GF-D8 (cell line): ENCODE measurements around the gene KIAA2012.

Source experiments
- DNase-seq: peaks from one replicate; lab custom pipeline; 2025; lab: John Stamatoyannopoulos, UW

Gene KIAA2012

DNA sequence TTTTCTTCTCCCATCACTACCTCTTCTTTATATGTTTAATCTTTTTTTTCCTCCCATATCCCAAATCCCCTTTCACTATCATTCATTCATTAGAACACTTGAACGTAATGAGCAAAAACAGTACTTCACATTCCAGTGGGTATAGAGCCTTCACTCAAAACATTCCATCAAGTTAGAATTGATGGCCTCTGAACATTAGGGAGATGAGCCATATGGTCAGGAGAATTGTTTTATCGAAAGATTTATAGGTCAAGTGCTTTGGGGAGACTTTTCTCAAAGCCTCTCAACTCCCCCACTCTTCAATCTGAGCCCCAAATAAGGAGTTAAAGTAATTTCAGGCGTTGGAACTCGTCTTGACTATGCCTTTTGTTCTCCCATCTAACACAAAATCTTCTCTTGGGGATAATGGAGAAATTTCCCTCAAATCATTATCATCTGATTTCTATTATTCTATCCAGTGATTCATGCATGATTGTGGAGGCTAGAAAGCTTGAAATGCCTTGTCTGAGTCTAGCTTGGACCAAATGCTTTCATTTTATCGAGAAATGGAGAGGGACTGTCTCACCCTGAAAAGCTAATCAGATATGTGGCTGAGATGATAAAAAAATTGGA, 79.2 kb downstream of the KIAA2012 start:
- DNase-seq, result no peak

DNA sequence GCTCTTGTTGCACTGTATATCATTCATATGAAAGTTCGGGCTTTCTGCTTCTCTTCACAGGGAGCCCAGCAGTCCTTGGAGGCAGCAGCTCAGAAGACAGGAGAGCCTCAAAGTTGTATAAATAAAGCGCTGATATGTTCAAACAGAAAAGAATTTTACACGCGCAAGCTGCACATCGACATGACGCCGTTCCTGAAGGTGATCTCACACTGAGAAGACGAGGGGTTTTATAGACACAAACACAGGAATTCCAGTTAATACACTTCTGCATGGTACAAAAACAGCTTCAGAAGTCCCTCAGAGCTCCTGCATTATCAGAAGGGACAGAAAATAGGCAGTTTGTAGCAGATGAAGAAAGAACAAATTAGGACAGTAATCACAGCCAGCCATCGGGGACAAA, 81.6 kb downstream of the KIAA2012 start:
- DNase-seq, result no peak

DNA sequence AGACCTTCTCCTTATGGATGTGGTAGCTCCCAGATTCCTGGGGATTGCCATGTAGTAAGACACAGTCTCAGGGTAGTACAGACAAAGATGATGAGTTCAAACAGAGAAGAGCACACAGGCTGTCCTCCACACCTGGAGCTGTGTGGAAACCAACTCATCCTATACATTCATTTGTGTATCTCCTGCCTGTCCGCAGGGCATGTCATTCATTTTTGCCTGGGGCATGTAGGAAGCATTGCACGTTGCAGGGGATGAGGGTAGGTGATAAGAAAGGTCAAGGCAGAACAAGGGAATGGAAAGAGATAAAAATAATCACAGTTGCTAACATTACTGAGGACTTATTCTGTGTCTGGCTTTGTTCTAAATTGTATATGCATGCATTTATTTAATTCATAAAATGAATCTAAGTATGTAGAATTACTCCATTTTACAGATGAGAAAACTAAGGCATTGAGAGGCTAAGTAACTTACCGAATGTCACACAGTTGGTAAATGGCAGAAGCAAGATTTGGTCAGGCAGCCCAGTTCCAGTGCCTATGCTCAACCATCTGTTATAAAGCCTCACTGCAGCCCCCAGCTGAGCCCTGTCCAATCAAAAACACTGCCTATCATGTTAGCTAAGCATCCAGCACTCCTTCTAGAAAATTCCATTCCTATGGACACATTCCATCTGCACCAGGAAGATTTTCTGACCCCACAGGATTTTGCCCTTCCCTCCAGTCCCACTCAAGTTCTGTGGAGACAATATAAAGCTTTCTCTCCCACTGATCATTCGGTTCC, 84.3 kb downstream of the KIAA2012 start:
- no peak for DNase-seq

DNA sequence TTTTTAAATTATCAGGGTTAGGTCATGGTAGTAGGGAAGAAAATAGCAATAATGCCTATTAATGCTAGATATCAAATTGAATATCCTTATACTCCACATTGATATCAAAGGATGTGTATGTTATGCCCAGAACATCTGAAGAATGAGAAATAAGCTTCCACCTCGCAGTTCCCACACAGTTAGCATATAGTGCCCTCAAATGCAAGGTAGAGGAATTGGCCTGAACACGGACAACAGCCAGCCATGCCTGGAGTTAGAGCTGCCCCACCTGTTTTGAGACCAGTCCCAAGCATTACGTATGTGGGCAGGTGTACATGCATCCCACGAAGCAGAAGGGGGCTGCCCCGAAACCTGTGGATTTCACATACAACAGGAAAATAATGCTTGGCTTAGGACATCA, 85.7 kb downstream of the KIAA2012 start:
- no peak for DNase-seq

DNA sequence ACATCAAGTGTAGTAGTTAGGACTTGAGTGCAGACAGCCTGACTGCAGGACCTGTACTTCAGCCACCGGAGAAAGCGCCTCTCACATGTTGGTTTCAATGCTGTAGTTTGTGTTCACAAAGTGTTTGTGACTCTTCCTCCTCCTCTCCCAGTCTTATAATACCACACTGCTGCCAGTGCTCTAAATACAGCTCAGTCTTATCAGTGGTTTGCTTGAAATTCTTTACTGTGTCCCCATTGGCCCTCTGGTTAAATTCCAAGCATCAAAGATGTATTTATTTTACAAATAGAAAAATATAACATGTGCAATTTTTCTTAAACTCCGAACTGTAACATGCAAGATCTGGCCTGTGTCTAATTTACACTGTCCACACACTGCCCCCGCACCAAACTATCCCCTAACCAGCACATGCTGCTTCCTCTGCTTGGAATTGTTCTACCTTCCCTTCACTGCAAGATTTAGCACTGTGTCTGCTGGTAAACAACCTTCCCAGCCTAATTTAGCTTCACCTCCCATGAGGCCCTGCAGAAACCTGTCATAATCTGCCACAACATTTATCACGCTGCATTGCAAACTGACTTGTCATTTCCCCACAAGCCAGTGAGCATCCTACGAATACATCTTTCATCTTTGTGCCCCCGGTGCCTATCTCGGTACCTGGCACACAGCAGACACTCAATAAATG, 88.2 kb downstream of the KIAA2012 start:
- DNase-seq, result no peak

DNA sequence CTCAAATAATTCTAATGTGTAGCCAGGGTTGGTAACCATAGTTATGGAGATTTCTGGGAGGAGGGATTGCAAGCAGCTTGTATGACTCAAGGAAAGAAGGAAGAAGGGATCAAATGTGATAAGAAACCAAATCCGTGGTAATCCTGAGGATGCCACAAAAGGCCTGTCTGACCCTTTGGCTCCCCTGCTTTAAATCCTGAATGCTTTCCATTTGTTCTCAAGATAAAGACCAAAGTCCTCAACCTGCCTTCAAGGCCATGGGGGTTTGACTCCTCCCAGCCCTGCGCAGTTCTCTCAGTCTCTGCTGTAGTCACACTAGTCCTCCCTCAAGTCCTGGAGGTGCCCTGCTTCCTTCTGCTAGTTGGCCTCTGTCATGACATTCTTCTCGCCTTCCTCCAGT, 91.4 kb downstream of the KIAA2012 start:
- no peak for DNase-seq

DNA sequence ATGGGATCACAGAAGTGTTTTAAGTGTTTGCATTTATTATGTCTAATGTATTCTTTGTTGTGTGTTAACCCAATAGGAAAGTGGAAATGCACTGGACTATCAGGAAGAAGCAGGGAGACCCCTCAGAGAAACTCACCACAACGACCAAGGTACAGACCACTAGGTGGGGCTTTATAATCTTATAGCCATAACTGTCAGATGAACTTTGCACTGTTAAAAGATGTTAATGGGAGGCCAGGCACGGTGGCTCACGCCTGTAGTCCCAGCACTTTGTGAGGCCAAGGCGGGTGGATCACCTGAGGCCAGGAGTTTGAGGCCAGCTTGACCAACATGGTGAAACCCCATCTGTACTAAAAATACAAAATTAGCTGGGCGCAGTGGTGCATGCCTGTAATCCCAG, 92.2 kb downstream of the KIAA2012 start:
- DNase-seq, result no peak

DNA sequence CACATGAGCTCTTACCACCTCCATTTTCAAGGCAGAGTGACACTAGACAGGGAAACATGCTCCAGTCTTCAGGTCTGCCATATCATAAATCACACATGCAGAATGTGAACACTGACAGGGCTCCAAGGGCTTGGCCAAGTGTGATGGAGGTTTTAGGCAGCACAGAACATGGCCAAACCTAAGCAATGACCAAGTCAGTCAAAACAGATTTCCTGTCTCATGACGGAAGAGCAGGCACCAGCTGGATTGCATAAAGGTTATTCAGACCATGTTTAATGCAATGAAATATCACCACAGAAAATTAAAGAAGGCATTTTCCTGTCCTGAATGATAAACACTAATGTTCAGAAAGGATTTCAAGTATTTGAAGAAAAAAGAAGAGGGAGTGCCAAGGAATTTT, 92.9 kb downstream of the KIAA2012 start:
- DNase-seq, result no peak

DNA sequence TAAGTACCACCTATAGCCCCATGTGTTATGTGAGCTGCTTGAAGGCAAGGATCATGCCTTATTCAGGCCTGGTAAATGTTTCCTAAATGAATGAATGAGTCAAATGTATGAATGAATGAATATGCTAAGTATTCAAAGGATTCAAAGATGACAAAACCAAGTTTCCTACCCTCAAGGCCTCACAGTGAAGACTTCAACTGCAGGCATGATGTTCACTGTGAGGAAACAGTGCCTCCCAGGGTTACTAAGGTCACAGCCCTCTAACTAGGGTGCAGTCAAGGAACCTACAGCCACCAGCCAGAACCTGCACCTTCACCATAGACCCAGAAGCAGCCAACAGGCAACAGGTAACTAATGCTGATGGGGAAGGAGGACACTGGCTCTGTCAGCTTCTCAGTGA, 96.1 kb downstream of the KIAA2012 start:
- DNase-seq, result no peak

DNA sequence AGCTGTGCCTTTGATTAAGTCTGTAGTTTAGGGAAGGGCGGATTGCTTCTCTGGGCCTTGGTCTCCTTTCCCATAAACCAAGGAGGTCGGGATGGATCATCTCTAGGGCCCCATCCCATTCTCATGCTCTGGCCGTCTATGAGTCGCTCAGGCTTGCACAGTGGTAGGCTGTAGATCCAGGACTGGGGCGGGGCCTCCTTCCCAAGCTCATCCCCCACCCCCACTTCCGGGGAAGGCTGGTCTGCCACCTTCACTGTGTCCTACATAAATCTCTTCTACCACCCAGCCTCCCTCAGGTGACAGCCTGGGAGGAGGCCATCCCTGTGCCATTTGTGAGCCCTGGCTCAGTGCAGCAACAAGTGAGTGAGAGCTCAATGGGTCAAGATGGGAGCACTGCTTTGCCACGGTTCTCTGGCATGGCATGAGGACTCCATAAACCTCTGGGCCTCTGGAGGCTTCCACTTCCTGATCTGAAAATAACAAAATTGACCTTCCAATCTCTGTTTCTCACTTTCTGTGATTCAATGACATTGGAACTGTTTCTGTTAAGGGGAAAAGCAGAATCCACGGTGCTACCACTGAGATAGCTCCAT, 96.9 kb downstream of the KIAA2012 start:
- no peak for DNase-seq

DNA sequence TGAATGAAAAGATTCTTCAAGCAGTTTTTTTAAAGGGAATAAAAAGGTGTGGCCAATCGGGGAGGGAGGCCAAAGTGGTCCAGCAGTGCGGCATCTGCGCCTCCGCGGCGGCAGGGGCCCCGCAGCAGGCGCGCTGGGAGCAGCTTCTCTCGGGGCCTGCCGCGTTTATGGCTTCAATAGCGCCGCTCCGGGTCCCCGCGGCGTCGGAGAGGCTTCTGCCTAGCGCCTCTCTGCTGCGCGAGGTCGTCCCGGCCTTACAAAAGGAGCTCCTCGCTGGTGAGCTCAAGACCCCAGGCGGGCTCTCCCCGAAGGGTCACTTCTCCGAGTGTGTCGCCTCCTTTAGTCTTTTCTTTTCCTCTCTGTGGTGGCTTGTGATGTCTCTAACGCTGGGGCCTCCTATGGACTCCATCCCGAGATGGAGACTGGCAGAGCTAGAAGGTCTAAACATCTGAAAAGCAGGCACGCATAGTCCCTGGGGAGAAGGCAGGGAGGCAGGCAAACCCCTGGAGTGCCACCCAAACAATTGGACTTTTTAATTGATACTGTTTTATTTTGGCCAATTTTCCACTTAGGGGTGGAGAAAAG, 98.3 kb downstream of the KIAA2012 start:
- DNase-seq, result no peak

DNA sequence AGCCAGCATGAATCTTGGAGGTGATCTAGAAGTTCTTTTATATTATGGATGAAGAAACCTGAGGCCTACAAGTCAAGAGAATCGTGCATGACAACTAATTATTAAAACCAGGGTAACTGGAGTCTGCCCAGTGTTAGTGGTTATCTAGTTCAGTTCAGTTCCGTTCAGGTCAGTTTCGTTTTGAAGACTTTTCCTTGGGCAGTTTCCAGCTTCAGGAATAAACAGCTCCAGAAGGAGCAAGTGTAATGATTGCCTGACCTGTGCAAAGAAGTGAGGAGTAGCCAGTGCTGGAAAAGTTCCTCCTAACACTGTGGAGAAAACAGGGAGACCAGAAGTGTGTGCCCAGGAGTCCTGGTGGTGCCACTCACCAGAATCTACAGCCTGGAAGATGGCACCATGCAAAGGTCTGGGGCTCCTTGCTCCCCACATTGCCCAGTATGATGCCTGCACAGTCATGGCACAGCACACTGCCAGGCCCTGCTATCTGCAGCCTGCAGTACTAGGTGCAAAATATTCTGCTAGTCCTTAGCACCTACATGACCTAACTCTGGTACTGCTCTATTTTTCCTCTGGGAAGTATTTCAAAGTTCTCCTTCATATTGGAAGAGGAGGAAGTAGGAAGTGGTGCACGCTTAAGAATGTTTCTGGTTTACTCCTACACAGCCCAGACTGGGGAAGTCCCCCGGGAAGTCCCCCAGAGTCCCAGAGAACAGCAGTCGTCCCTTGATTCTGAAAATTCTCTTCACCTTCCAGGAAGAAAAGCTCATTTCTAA, 99.6 kb downstream of the KIAA2012 start:
- DNase-seq, result no peak

DNA sequence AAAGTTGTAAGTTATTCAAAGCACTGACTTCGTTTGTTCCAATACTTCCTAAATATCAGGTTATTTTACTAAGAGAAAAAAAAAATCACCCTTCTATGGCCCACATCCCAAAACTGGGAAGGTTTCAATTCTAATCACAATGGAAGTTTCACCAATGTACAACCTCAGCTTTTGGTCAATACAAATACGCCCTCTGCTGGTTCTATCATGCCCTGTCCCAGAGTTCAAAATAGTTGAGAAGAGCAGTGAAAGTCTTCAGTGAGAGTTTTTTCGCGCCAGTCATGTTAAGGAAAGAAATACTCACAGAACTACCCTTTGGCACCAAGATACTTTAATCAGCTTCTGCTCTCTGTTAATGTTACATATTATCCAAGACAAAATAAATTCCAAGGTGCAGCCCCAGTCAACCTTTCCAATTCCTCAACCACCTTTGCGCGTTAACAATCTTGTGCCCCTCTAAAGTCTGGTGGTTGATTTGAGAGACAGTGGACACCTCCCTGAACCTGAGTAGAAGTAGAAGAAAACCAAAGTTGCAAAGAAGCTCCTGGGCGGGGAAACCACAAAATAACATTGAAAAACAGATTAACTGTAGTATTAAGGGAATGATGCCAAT, 105.4 kb downstream of the KIAA2012 start:
- DNase-seq, result no peak

DNA sequence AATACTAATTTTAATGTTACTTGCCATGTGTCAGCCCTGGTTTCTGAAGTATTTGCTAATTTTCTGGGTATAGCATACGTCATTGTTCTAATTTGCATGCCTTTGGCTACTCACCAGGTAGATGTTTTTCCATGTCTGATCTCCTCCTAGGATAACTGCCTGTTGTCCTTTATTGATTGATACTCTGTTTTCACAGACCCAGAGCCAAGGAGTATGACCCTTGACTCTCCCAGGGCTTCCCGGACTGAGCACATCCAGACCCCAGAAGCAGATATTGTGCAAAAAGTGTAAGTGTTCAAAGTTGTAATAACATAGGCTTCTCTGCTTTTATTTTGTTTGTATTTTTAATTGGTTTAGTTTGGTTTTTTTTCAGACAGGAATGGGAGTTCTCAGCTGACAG, 111.5 kb downstream of the KIAA2012 start:
- DNase-seq, result no peak

DNA sequence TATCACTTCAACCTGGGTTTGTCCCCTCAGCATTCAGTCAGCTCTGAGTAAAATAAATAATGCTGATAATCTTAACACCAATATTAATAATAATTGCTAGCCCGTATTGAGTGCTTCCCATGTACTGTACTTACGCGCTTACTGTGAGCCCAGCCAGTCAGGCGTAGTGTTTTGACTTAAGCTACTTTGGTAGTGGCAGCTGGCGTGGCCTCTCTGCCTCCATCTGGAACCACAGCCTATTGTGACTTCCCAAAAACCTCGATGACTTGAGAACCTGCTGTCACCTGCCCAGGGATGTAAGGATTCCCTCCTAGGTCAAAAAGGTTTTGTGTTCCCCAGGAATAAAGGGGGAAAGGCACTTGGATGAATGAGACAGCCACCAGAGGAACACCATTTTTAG, 112.1 kb downstream of the KIAA2012 start:
- no peak for DNase-seq

DNA sequence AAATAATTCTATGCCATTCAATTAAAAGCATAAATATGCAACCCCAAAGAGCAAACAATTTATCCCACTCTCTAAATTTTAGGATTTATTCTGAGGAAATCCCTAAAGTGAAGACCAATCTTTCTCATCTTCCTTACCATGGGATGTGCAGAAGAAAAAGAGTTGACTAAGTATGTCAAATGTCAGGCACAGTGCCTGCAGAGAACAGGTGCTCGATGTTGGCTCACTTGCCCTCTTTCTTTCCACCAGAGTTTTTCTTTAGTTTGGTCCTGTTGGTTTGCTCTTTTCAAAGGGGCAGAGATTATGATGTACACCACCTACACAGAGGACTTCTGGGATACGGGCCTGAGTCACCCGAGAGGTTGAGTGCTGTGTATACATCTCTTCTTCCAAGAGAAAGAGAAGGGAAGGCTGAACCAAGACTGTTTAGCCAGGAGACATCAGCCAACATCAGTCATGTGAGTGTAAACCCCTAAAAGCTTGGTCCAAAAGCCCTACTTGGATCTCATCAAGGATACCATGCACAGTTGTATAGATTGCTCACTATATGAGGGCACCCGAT, 113.7 kb downstream of the KIAA2012 start:
- DNase-seq, result no peak

DNA sequence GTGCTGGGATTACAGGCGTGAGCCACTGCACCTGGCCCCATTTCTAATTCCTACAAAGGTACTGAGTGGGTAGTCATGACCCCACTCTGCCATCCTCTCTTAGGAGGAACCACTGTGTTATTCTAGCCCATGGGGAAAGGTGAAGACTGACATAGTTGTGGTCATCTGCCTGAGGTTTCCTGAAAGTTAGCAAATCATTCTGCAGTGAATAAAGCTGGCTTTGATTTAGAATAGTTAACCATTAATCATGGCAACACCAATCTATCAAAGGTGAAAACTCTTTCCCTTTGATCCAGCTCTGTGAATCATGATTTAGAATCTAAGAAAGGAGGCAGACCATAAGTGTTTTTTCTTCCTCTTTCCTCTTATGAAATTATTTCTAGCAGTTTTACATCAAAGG, 114.5 kb downstream of the KIAA2012 start:
- no peak for DNase-seq

DNA sequence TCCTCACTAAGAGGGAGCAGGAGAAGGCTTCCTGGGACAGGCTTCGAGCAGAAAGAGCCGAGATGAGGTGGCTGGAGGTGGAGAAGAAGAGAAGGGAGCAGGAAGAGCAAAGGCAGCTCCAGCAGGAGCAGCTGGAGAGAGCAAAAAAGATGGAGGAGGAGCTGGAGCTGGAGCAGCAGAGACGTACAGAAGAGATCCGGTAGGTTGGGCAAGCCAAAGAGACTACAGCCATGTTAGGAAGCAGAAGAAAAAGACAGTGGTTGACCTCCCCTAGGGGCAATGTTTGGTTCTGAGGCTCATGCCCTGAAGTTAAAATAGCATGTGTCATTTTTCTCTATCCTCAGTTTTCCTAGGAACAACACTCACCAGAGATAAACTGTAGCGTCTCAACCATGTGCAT, 120.2 kb downstream of the KIAA2012 start:
- DNase-seq, result no peak

DNA sequence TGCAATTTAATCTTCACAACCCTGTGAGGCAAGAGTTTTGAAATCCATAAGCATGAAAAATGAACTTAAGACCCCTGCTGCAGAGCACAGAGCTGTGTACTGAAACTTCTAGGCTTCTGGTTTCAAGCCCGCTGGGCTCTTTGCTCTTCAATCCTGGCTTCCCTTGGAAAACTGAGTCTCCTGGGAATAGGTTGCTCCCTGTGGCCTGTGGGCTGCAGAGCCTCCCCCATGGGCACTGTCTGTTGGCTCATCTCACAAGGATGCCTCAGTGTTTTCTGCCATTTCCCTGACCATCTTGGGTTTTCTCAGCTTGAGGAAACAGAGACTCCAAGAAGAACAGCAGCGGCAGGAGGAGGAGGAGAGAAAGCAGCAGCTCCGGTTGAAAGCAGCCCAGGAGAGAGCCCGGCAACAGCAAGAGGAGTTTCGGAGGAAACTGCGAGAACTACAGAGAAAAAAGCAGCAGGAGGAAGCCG, 120.9 kb downstream of the KIAA2012 start:
- DNase-seq, result no peak

DNA sequence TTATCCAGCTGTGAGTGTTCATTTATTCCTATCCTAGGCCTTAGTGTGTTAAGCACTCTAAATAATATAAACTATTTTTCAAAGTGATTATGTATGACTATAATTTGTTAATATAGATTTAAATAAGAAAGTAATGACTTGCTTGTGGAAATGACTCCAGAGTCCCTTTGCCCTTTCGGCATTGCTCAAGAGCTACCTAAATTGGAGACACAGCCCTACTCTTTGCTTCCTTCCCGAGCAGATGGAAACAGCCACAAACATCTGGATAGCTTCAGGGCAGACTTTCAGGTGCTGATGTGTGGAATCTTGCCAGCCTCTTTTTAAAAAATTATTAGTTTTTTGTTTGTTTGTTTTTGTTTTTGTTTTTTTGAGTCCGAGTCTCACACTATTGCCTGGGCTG, 121.4 kb downstream of the KIAA2012 start:
- DNase-seq, result no peak

DNA sequence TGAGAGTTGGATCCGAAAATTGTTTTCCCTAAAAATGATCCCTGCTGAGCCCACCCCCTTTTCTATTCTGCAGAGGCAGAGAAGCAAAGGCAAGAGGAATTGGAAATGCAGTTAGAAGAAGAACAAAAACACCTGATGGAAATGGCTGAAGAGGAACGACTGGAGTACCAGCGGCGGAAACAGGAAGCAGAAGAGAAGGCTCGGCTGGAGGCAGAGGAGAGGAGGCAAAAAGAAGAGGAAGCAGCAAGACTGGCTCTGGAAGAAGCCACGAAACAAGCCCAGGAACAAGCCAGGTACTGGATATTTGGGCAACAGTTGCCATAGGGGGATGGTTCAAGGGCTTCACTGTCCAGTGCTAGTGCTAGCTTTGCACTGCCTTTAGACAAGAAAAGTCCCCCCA, 123.7 kb downstream of the KIAA2012 start:
- peak; percentile 9 for DNase-seq
